Measurements from ENCODE around the gene THAP8. TPM values are rescaled to one million over a fixed set of nuclear protein-coding genes. Genes with fewer than 3 reads are reported as not detected.

Gene THAP8, protein sequence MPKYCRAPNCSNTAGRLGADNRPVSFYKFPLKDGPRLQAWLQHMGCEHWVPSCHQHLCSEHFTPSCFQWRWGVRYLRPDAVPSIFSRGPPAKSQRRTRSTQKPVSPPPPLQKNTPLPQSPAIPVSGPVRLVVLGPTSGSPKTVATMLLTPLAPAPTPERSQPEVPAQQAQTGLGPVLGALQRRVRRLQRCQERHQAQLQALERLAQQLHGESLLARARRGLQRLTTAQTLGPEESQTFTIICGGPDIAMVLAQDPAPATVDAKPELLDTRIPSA
- total RNA-seq = 4.5 and 6.5 TPM in 2 replicates

DNA sequence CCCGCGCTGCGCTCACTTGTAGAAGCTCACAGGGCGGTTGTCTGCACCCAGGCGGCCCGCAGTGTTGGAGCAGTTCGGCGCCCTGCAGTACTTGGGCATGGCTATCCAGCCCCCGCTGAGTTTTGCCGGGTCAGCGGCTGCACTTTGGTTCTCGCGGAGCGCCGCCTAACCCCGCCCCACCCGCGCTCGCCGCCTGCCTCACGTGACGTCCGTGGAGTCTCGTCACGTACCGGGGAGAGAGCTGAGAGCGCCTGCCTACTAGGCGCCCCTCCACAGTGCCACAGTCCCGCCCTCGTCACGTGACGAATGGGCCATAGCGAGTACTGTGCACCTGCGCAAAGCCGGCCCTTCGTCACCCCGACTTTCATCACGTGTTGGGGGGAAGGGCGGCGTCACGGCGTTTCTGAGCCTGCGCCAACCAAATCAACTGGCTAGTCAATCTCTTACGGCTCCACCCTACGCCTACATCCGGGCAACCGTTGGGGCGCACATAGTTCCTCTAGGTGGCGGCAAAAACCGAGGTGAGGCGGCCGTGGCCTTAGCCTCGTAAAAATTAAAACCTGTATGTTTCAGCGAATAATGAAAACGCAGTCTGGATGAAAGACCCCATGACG, at the start of gene THAP8:
Gene THAP8, minus strand, starts transcription at position 167 of the 614 bp plus-strand sequence. Its CDS starts 68 bp downstream, at position 99.

DNA sequence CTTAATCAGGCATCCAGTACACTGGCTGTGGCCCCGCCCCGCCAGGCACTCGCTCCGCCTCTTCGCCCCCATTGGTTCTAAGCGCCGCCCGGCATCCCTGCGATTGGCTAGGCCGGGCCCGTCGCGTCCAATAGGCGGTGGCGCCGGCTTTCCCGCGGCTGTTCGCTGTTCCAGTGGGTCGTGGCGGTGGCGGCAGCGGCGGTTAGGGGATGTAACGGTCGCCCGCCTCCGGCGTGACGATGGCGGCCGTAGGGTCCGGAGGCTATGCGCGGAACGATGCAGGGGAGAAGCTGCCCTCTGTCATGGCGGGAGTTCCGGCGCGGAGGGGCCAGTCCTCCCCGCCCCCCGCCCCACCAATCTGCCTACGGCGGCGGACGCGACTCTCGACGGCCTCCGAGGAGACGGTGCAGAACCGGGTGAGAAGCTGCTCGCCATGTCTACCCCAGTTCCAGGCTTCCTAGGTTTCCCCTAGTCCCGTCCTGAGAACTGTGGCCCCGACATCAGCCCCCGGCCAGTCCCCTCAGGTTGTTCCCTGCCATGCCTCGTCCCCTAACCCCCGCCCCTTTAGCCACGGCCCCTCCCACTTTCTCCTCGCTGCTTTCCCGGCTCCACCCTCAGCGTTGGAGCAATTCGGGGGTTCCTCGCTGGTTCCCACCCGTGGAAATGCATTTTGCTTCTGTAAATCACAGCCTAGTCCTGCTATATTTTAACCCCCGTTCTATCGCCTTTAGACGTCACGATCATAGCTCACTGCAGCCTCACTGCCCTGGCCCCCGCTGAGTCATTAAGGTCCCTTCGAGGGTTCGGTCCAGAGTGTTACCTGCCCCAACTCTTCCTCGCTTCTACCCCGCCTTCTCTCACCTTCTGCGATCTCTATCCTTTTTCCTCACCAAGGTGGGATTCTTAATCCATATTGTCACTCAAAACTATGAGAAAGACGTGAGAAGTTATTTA, 925 bp upstream of the THAP8 start, which contains the start of gene WDR62:
Gene WDR62, plus strand, starts transcription at position 165 of the 954 bp plus-strand sequence. Its CDS starts 75 bp downstream, at position 240.

DNA sequence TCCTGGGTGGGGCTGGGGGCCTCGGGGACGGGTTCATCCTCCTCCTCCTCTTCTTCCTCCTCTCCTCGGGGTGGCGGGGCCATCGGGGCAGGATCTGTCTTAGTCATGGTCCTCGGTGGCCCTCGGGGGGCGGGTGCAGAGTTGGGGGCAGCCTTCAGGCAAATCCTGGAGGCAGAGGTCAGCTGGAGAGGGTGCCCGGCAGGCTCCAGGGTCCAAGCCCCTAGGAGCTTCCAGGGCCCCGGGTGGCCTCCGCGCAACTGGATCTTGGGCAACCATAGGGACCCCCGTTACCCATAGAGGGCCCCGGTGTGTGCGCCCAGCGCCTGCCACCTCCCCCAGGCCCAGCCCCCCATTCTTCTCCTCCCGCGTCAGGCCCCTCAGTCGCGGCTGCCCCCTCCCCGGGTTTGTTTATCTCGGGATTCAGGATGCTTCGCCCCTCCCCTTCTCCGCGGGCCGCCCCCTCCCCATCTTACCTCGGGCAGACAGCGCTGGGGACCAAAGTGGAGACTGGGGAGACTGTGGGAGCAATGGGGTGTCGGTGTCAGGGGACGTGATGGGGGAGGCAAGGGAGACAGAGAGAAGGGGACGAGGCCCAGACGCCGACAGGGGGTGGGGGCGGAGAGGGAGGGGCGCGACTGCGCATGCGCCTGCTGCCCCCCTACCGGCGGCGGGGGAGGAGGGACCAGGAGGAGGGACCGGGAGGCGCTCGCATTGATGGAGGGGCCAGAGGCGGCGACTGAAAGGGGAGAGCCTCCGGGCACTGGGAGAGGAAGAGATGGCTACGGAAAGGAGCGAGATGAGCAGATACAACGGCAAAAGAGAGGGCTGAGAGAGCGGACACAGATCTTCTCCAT, 21.6 kb downstream of the THAP8 start, which contains the start of gene CLIP3:
Gene CLIP3, minus strand, starts transcription at position 623 of the 854 bp plus-strand sequence. Its CDS starts 516 bp downstream, at position 107.

DNA sequence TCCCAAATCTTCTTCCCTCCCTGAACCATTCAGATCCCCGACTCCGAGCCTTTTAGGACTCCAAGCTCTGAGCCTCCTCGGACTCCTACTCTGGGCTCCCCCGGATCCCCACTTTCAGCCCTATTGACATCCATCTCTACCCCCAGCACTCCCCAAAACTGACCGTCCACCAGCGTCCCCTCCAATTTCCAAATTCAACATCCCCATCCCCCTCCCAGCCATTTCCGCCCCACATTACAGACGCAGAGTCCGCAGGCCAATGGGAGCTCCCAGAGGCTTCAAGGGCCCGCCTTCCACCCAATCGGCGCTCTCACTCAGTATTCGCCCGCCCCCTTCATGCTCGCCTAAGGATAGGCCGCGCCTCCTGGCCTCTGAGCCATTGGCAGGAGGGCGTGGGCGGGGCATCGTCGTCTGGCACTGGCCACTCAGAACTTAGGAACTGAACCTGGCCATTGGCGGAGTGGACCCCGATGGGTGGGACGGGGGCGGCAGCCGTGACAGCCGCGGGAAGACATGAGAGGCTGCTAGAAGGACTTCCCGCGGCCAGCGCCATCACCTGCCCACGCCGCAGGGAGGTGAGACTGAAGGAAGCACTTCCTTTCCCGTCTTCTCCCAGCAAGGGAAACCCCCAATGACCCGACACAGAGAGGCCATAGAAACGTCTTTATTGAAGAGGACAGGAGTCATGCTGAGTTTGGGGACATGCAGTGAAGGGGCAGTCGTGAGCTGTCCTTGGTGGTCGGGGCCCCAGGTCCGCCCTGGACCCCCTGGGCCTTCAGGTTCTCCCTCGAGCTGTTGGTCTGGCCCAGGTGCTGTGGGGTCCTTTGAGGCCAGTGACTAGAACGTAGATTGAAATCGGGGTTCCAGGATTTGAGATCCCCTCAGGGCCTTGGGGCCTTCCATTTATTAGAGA, 39.8 kb downstream of the THAP8 start, which contains the start of gene ALKBH6:
Gene ALKBH6, minus strand, starts transcription at position 202 of the 913 bp plus-strand sequence. CDS start 816 bp downstream, outside the sequence.

DNA sequence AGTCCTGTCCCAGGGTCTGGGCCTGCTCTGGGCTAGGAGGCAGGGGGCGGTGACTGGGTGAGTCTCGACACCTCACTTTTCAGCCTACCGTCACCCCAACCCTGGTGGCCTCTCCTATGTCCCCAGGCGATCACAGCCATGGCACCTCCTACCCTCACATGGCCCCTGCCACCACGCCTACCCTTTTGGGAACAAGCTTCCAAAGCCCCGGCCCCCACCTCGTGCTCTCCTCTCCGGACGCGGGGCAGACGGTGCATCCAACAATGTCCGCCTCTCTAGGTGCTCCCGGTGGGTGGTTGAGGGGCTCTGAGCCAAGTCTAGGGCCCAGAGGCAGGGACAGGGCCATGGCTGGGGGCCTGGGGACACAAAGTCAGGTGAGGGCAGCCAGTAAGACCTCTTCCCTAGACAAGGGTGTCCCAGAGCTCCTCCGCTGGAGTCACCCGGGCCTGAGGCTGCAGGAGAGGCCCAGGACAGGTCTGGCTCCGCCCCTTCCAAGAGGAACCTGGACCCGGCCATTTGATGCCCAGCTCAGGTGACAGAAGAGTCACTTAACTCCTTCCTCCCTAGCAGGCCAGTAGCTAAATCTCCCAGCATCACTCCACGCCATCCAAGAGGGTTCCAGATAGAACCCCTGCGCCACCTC, 45.6 kb downstream of the THAP8 start, which contains the start of gene SYNE4:
Gene SYNE4, minus strand, starts transcription at position 478 of the 643 bp plus-strand sequence. Its CDS starts 132 bp downstream, at position 346.

DNA sequence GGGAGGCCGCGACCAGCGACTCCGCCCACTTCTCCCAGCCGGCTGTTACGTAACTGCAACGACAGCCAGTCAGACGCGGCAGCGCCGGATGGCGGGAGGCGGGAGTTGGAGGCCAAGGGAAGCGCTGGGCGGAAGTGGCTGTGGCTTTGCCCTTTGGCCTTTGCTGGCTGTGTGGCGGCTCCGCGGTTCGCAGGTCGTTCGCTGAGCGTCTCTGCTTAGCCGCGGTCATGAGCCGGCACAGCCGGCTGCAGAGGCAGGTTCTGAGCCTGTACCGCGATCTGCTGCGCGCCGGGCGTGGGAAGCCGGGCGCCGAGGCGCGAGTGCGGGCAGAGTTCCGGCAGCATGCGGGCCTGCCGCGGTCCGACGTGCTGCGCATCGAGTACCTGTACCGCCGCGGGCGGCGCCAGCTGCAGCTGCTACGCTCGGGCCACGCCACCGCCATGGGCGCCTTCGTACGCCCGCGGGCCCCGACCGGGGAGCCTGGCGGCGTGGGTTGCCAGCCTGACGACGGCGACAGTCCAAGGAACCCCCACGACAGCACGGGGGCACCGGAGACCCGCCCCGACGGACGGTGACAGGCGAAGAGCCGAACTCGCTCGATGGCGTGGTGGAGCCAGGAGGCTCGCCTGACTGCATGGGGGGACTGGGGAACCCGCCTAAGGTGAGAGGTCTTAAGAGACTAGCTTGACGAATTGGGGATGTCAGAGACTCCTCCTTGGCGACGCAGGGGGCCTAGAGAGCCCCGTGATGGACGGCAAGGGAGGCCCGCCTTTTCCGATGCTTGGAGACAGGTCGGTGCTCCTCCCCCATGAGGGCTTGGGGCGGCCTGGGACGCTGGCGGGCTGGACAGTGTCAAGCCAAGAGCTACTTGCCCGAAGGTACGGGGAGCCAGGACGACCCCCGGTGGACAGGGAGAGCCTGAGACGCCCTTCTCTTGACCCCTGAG, 58.8 kb downstream of the THAP8 start, which contains the start of gene SDHAF1:
Gene SDHAF1, plus strand, starts transcription at position 141 of the 946 bp plus-strand sequence. Its CDS starts 87 bp downstream, at position 228.

Other genes starting within 250 kb of the THAP8 start
- gene PRODH2, start 241.4 kb downstream of the THAP8 start, total RNA-seq = not detected in 2 replicates
- not detected in 2 replicates for gene NPHS1, start 201.8 kb downstream of the THAP8 start, total RNA-seq
- gene KIRREL2, start 197.4 kb downstream of the THAP8 start, total RNA-seq = not detected in 2 replicates
- gene APLP1, start 185.7 kb downstream of the THAP8 start, total RNA-seq = 5.1 and 11.7 TPM in 2 replicates
- 3.2 and 3.6 TPM in 2 replicates for gene NFKBID, start 153.7 kb downstream of the THAP8 start, total RNA-seq
- gene HCST, start 151.8 kb downstream of the THAP8 start, total RNA-seq = 0.87 and 1.8 TPM in 2 replicates
- gene TYROBP, start 146.0 kb downstream of the THAP8 start, total RNA-seq = 0.33 TPM in 1 of 2 replicates, not detected in the other
- 2.5 and 6.3 TPM in 2 replicates for gene LRFN3, start 117.9 kb downstream of the THAP8 start, total RNA-seq
- 8.9 and 12.9 TPM in 2 replicates for gene SDHAF1, start 59.1 kb downstream of the THAP8 start, total RNA-seq
- gene SYNE4, start 45.5 kb downstream of the THAP8 start, total RNA-seq = 0.15 and 0.50 TPM in 2 replicates
- 18.9 and 22.8 TPM in 2 replicates for gene ALKBH6, start 40.1 kb downstream of the THAP8 start, total RNA-seq
- gene CLIP3, start 21.4 kb downstream of the THAP8 start, total RNA-seq = 19.3 and 30.8 TPM in 2 replicates
- gene WDR62, start 612 bp upstream of the THAP8 start, total RNA-seq = 0.50 and 6.4 TPM in 2 replicates
- not detected in 2 replicates for gene OVOL3, start 56.9 kb upstream of the THAP8 start, total RNA-seq
- 46.1 and 64.7 TPM in 2 replicates for gene POLR2I, start 60.6 kb upstream of the THAP8 start, total RNA-seq
- 270 and 326 TPM in 2 replicates for gene TBCB, start 61.2 kb upstream of the THAP8 start, total RNA-seq
- 413 and 501 TPM in 2 replicates for gene CAPNS1, start 85.8 kb upstream of the THAP8 start, total RNA-seq
- gene COX7A1, start 98.2 kb upstream of the THAP8 start, total RNA-seq = 8.3 and 50.6 TPM in 2 replicates
- gene ZNF565, start 160.4 kb upstream of the THAP8 start, total RNA-seq = 6.0 and 7.3 TPM in 2 replicates
- 73.4 and 118 TPM in 2 replicates for gene ZNF146, start 160.8 kb upstream of the THAP8 start, total RNA-seq

All from smooth muscle cell of trachea (primary cell).